HG03571 (cell line): ENCODE measurements around the gene SHISA3.
"Not testable (repeated sequence)": the region's sequence is repeated elsewhere in the genome, so short reads cannot be mapped to it uniquely, and the experiment has no call there.

ENCODE experiments used
- ATAC-seq: cut with Tn5 transposase; IDR thresholded peaks from one replicate; pipeline ENCODE4 v1.9.1; 2021; ENCODE audit not compliant: unreplicated experiment

Gene SHISA3

GRCh38 chr4:42396752-42397634 lies at the start of gene SHISA3:
Gene SHISA3, plus strand, starts transcription at chr4:42397488. Its CDS starts 569 bp downstream, at chr4:42398057.
- peak; percentile 43 for ATAC-seq

- ATAC-seq: no peak
These were observed 49.0 kb upstream of the SHISA3 start for GRCh38 chr4:42348247-42348646.

GRCh38 chr4:42348692-42349091 lies 48.6 kb upstream of the SHISA3 start:
- ATAC-seq: no peak

GRCh38 chr4:42350611-42351182 lies 46.6 kb upstream of the SHISA3 start:
- ATAC-seq: no peak

- no peak for ATAC-seq
These were observed 45.2 kb upstream of the SHISA3 start for GRCh38 chr4:42352049-42352448.

- no peak for ATAC-seq
These were observed 40.0 kb upstream of the SHISA3 start for GRCh38 chr4:42357325-42357724.

- ATAC-seq: no peak
These were observed 37.6 kb upstream of the SHISA3 start for GRCh38 chr4:42359711-42360110.

- no peak for ATAC-seq
These were observed 37.0 kb upstream of the SHISA3 start for GRCh38 chr4:42360256-42360669.

- ATAC-seq: no peak
These were observed 35.8 kb upstream of the SHISA3 start for GRCh38 chr4:42361456-42361855.

- no peak for ATAC-seq
These were observed 34.7 kb upstream of the SHISA3 start for GRCh38 chr4:42362591-42362990.

- no peak for ATAC-seq
These were observed 33.7 kb upstream of the SHISA3 start for GRCh38 chr4:42363614-42364013.

GRCh38 chr4:42364266-42365053 lies 32.8 kb upstream of the SHISA3 start:
- no peak for ATAC-seq

GRCh38 chr4:42366959-42367358 lies 30.3 kb upstream of the SHISA3 start:
- no peak for ATAC-seq

GRCh38 chr4:42369489-42369888 lies 27.8 kb upstream of the SHISA3 start:
- no peak for ATAC-seq

GRCh38 chr4:42371305-42372252 lies 25.7 kb upstream of the SHISA3 start:
- no peak for ATAC-seq

GRCh38 chr4:42372303-42372702 lies 25.0 kb upstream of the SHISA3 start:
- ATAC-seq: not testable (repeated sequence)

GRCh38 chr4:42377497-42377896 lies 19.8 kb upstream of the SHISA3 start:
- no peak for ATAC-seq

- ATAC-seq: no peak
These were observed 15.6 kb upstream of the SHISA3 start for GRCh38 chr4:42381666-42382065.

- no peak for ATAC-seq
These were observed 11.8 kb upstream of the SHISA3 start for GRCh38 chr4:42385516-42385915.

- no peak for ATAC-seq
These were observed 6.5 kb upstream of the SHISA3 start for GRCh38 chr4:42390622-42391354.
